CD14-positive monocyte (primary cell): ENCODE measurements around the gene JMJD7. TPM values are rescaled to one million over a fixed set of nuclear protein-coding genes. Genes with fewer than 3 reads are reported as not detected.

Source experiments
- DNase-seq, 3 donors: peaks; one replicate each; pipeline ENCODE4 v3.0.0-alpha.2; 2011 to 2022
- H2AFZ ChIP-seq: 2 replicates; pipeline ENCODE4 v1.6.0; 2012; ENCODE audit warnings: mild to moderate bottlenecking, low read depth, low read length, inconsistent platforms; ENCODE audit not compliant: insufficient read depth, poor library complexity, severe bottlenecking
- H3K27ac ChIP-seq, 2 donors: 1 replicate in 1 of 2; 2 replicates in 1 of 2; pipeline ENCODE4 v1.5.1; 2012 to 2013; ENCODE audit warnings: low read length in 2 of 2, control low read depth in 1 of 2, inconsistent platforms in 1 of 2, low read depth in 1 of 2, mild to moderate bottlenecking in 1 of 2
- H3K27me3 ChIP-seq, 2 donors: one replicate each; pipeline versions ENCODE4 v1.6.0 to v1.6.1; 2011 to 2013; ENCODE audit warnings: low read length in 2 of 2; ENCODE audit not compliant: control insufficient read depth in 2 of 2, insufficient read depth in 2 of 2
- H3K36me3 ChIP-seq, 2 donors: replicated peaks in 1 of 2; 1 replicate in 1 of 2; 2 replicates in 1 of 2; pipeline versions ENCODE4 v1.5.1 to v1.6.1; 2012 to 2013; ENCODE audit warnings: low read length in 2 of 2, control low read depth in 1 of 2, inconsistent platforms in 1 of 2, mild to moderate bottlenecking in 1 of 2; ENCODE audit not compliant: insufficient read depth in 2 of 2, control insufficient read depth in 1 of 2
- H3K4me1 ChIP-seq, 2 donors: 1 replicate in 1 of 2; 2 replicates in 1 of 2; pipeline versions ENCODE4 v1.5.1 to v1.6.1; 2012 to 2013; ENCODE audit warnings: low read length in 2 of 2, control low read depth in 1 of 2, inconsistent platforms in 1 of 2, mild to moderate bottlenecking in 1 of 2, moderate library complexity in 1 of 2; ENCODE audit not compliant: insufficient read depth in 2 of 2, control insufficient read depth in 1 of 2
- H3K4me2 ChIP-seq: replicated peaks from 2 replicates; pipeline ENCODE3; 2012; ENCODE audit warnings: low read length, moderate library complexity, mild to moderate bottlenecking; ENCODE audit not compliant: poor library complexity, severe bottlenecking; ENCODE audit errors: extremely low read depth
- H3K4me3 ChIP-seq, 3 experiments: fragments of 200-600 bp in 1 of 3; sonication (generic) in 1 of 3; replicated peaks in 1 of 3; 1 replicate in 2 of 3; 2 replicates in 1 of 3; pipeline ENCODE4 v1.5.1; 2011 to 2013; ENCODE audit warnings: low read length in 3 of 3, mild to moderate bottlenecking in 3 of 3, control low read depth in 2 of 3, low read depth in 2 of 3, inconsistent platforms in 1 of 3, moderate library complexity in 1 of 3
- H3K79me2 ChIP-seq: 2 replicates; pipeline ENCODE4 v1.6.0; 2012; ENCODE audit warnings: mild to moderate bottlenecking, control low read depth, inconsistent platforms, low read length, moderate library complexity; ENCODE audit not compliant: insufficient read depth
- H3K9ac ChIP-seq: 2 replicates; pipeline ENCODE4 v1.6.0; 2017; ENCODE audit warnings: low read length, mild to moderate bottlenecking; ENCODE audit not compliant: insufficient read depth, poor library complexity, severe bottlenecking
- H3K9me3 ChIP-seq, 2 donors: replicated peaks in 1 of 2; 1 replicate in 1 of 2; 2 replicates in 1 of 2; pipeline versions ENCODE4 v1.5.1 to v1.6.1; 2012 to 2013; ENCODE audit warnings: low read length in 2 of 2, control low read depth in 1 of 2; ENCODE audit not compliant: control insufficient read depth in 1 of 2, insufficient read depth in 1 of 2
- H4K20me1 ChIP-seq: 2 replicates; pipeline ENCODE4 v1.6.0; 2012; ENCODE audit warnings: mild to moderate bottlenecking, low read length, control low read depth, moderate library complexity; ENCODE audit not compliant: insufficient read depth
- H3K27ac Mint-ChIP-seq, 7 donors: one replicate each; pipeline ENCODE4 v1.8.0; 2020; ENCODE audit warnings: mild to moderate bottlenecking in 7 of 7, mixed read lengths in 7 of 7, moderate library complexity in 6 of 7, inconsistent platforms in 2 of 7
- H3K27me3 Mint-ChIP-seq, 3 donors: one replicate each; pipeline ENCODE4 v1.8.0; 2021 to 2022; ENCODE audit warnings: low read depth in 3 of 3, mild to moderate bottlenecking in 3 of 3, mixed read lengths in 3 of 3, moderate library complexity in 3 of 3, inconsistent platforms in 1 of 3
- H3K36me3 Mint-ChIP-seq, 2 donors: one replicate each; pipeline ENCODE4 v1.8.0; 2020; ENCODE audit warnings: mixed read lengths in 2 of 2, inconsistent platforms in 1 of 2, mild to moderate bottlenecking in 1 of 2
- H3K4me1 Mint-ChIP-seq: one replicate; pipeline ENCODE4 v1.8.0; 2020; ENCODE audit warnings: mild to moderate bottlenecking, mixed read lengths
- H3K4me3 Mint-ChIP-seq, 2 donors: one replicate each; pipeline ENCODE4 v1.8.0; 2020; ENCODE audit warnings: mild to moderate bottlenecking in 2 of 2, mixed read lengths in 2 of 2, moderate library complexity in 1 of 2
- H3K9me3 Mint-ChIP-seq, 7 donors: one replicate each; pipeline ENCODE4 v1.8.0; 2020 to 2022; ENCODE audit warnings: mixed read lengths in 7 of 7, mild to moderate bottlenecking in 6 of 7, moderate library complexity in 6 of 7, inconsistent platforms in 2 of 7
- WGBS: methylation state at CpG from one replicate; pipeline ENCODE4 v1.1.5; 2013; ENCODE audit warnings: missing lambda C conversion rate; ENCODE audit not compliant: insufficient coverage; 5-methylcytosine and 5-hydroxymethylcytosine counted together
- intact Hi-C, 2 donors: fragments of 100-400 bp; cut with micrococcal nuclease; formaldehyde crosslinking; loops; one replicate each; pipeline versions ENCODE4 v1.15.0 to v1.15.1; 2023
- polyA plus RNA-seq, 3 donors: library from polyadenylated mRNA; depleted of rRNA in 1 of 3; unstranded in 2 of 3; stranded (reverse) in 1 of 3; fragments of 300-500 nt in 2 of 3; fragments of >200 nt in 1 of 3; fragmentation: Illumina TruSeq in 2 of 3; gene quantifications; 1 replicate in 2 of 3; 2 replicates in 1 of 3; pipeline ENCODE4 v1.2.3, GENCODE V29; 2012 to 2021
- TF ChIP-seq, protein P1 (sequence below): fragments of 200-600 bp; IDR thresholded peaks from one replicate; pipeline ENCODE4 v1.8.0; 2022; ENCODE audit warnings: antibody characterized with exemption, mild to moderate bottlenecking

The JMJD7 gene
- polyA plus RNA-seq, 3 donors: 11.3 to 18.8 (median 15.2) TPM

GRCh38 chr15:41813426-41813825 lies 14.5 kb upstream of the JMJD7 start:
- 90% methylated on average over 3 of the region's 8 CpGs for WGBS
- DNase-seq: no peak
- peaks cover 4% of the 10 kb centered on the region for H3K4me1 Mint-ChIP-seq
- H3K4me3 Mint-ChIP-seq: no peak overlapping the region
- H3K9ac ChIP-seq: no peak overlapping the region
- H3K36me3 ChIP-seq: peaks cover 38 to 70% of the 10 kb centered on the region in 2 donors
- no peak overlapping the region for H2AFZ ChIP-seq
- peaks cover 0 to 1% (median 0%) of the 10 kb centered on the region in 7 donors for H3K9me3 Mint-ChIP-seq
- no peak overlapping the region for H3K4me3 ChIP-seq
- no peak overlapping the region for H3K4me2 ChIP-seq
- H3K27ac Mint-ChIP-seq: peak overlapping the region in 1 of 7 donors; percentile 24
- H3K4me1 ChIP-seq: peaks cover 0 to 3% of the 10 kb centered on the region in 2 donors
- H3K36me3 Mint-ChIP-seq: peaks cover 62 to 65% of the 10 kb centered on the region in 2 donors
- peaks cover 0 to 1% (median 1%) of the 10 kb centered on the region in 3 donors for H3K27me3 Mint-ChIP-seq
- no peaks in the 10 kb centered on the region for H3K9me3 ChIP-seq
- H3K27ac ChIP-seq: no peak overlapping the region
- H4K20me1 ChIP-seq: no peaks in the 10 kb centered on the region
- TF ChIP-seq, protein P1, sequence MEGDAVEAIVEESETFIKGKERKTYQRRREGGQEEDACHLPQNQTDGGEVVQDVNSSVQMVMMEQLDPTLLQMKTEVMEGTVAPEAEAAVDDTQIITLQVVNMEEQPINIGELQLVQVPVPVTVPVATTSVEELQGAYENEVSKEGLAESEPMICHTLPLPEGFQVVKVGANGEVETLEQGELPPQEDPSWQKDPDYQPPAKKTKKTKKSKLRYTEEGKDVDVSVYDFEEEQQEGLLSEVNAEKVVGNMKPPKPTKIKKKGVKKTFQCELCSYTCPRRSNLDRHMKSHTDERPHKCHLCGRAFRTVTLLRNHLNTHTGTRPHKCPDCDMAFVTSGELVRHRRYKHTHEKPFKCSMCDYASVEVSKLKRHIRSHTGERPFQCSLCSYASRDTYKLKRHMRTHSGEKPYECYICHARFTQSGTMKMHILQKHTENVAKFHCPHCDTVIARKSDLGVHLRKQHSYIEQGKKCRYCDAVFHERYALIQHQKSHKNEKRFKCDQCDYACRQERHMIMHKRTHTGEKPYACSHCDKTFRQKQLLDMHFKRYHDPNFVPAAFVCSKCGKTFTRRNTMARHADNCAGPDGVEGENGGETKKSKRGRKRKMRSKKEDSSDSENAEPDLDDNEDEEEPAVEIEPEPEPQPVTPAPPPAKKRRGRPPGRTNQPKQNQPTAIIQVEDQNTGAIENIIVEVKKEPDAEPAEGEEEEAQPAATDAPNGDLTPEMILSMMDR: no peak
- no peaks in the 10 kb centered on the region for H3K79me2 ChIP-seq
- H3K27me3 ChIP-seq: no peaks in the 10 kb centered on the region
- intact Hi-C loops: loop anchor here (5.0 to 10.0 kb wide), 2 partner anchors 119 to 211 kb away; no protein-coding TSS in a partner anchor

- no peaks in the 10 kb centered on the region for H4K20me1 ChIP-seq
- DNase-seq: no peak
- Mint-ChIP-seq H3K4me3 (no peak overlapping the region), H3K36me3 (peaks cover 73 to 76% of the 10 kb centered on the region in 2 donors), H3K27me3 (peaks cover 0 to 1% (median 1%) of the 10 kb centered on the region in 3 donors), H3K27ac (peak overlapping the region in 1 of 7 donors; percentile 59), H3K4me1 (no peaks in the 10 kb centered on the region), H3K9me3 (peaks cover 0 to 1% (median 0%) of the 10 kb centered on the region in 7 donors)
- H3K27ac ChIP-seq: no peak overlapping the region
- H2AFZ ChIP-seq: no peak overlapping the region
- H3K9ac ChIP-seq: no peak overlapping the region
- peaks cover 46 to 81% of the 10 kb centered on the region in 2 donors for H3K36me3 ChIP-seq
- no peak overlapping the region for H3K4me3 ChIP-seq
- H3K4me1 ChIP-seq: no peaks in the 10 kb centered on the region
- H3K27me3 ChIP-seq: no peaks in the 10 kb centered on the region
- TF ChIP-seq, protein P1: no peak
- H3K4me2 ChIP-seq: no peak overlapping the region
- no peaks in the 10 kb centered on the region for H3K9me3 ChIP-seq
- intact Hi-C loops: loop anchor here (5.0 to 10.0 kb wide), 2 partner anchors 120 to 212 kb away; no protein-coding TSS in a partner anchor
- 100% methylated on average over 1 of the region's 5 CpGs for WGBS
- H3K79me2 ChIP-seq: no peaks in the 10 kb centered on the region
These were observed 13.4 kb upstream of the JMJD7 start for GRCh38 chr15:41814534-41814933.
